PFSK-1 (cell line): Measurements from ENCODE around the gene NUBPL.

Source experiments
- POLR2AphosphoS5 ChIP-seq: IDR thresholded peaks from 2 replicates; pipeline ENCODE4 v1.6.1; 2012; ENCODE audit warnings: low read depth, mild to moderate bottlenecking, control low read depth, low read length, moderate library complexity
- SIN3A ChIP-seq: IDR thresholded peaks from 2 replicates; pipeline ENCODE4 v1.6.1; 2012; ENCODE audit warnings: mild to moderate bottlenecking, low read length, moderate library complexity, borderline replicate concordance; ENCODE audit not compliant: insufficient read depth

DNA sequence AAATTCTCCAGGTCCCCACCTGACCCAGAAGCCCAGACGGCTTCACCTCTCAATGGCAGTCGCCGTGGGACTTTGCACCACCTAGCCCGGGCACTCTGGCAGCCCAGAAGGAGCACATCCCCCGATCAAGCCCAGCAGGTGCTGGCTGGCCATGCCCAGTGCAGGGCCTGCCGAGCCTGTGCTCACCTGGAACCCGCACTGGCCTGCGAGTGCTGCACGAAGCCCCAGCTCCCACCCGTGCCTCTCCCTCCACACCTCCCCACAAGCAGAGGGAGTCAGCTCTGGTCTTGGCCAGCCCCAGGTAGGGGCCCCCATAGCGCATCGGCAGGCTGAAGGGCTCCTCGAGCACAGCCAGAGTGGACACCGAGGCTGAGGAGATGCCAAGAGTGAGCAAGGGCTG lies 144.5 kb downstream of the NUBPL start:
- TF ChIP-seq POLR2AphosphoS5 (no peak), SIN3A (no peak)
